Activated naive CD4-positive, alpha-beta T cell treated with Interleukin-2 at 50 U/mL for 16 hours (primary cell): ENCODE results near the gene TLL2.

Experiments used
- DNase-seq: peaks from one replicate; pipeline ENCODE4 v3.0.0-alpha.2; 2020

TLL2 gene

DNA sequence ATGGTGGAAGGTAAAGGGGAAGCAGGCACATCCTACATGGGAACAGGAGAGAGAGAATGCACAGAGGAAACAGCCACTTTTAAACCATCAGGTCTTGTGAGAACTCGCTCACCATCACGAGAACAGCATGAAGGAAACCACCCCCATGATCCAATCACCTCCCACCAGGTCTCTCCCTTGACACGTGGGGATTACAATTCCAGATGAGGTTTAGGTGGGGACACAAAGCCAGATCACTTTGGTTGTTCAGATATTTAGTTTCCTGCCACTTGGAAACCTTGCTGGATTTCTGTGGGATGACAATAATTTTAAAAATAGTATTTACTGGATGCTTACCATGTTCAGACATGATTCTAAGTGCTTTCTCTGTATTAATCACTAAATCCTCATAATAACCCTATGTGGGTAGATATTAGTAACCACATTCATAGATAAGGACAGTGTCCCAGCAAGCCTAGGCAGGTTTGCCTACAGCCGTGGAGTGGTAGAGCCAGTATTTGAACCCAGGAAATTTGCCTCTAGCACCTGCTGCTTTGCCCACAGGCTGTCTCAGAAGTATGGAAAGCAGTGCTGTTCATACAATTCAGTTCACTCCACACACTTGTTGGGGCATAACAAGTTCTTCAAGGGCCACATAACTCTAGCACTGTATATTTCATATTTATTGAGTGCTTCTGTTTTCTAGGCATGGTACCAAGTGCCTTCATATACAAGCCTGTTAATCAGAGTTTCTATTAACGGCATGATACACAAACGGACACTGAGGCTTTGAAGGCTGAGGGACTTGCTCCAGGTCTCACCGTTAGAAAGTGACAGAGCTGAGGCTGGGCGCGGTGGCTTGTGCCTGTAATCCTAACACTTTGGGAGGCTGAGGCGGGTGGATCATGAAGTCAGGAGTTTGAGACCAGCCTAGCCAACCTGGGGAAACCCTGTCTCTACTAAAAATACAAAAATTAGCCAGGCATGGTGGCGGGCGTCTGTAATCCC lies 8.3 kb downstream of the TLL2 start:
- DNase-seq, result no peak

DNA sequence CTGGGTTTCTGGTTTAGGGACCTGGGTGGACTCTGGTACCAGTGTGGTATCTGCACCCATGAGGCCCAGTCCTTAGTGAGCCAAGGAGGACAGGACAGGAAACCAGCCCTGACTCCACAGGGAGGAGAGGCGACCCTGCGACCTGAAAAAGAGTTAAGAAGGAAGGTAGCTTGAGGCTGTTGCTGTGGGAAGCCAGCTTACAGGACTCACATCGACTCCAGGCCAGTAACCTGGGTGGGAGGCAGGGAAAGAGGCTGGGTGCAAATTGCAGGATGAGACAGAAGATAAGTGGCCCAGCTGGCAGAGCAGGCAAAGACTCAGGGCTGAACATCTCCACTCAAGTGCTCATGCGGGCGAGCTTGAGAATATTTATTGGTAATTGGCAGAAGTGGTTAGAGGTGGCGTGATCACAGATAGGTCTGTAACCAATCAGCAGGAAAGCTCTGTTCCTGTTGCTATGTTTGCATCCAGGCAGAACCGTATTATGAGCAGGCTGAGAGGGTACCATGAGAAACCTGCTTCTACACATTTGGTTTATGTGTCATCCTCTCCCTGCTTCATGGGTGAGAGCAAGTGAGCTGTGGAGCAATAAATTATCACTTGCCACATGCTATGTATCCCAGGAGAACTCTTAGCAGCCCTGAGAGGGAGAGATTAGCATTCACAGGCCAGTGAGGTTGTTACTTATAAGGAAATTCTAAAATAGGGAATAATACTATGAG lies 11.0 kb downstream of the TLL2 start:
- no peak for DNase-seq

GRCh38 chr10:96501985-96502384 lies 11.7 kb downstream of the TLL2 start:
- DNase-seq, result no peak

DNA sequence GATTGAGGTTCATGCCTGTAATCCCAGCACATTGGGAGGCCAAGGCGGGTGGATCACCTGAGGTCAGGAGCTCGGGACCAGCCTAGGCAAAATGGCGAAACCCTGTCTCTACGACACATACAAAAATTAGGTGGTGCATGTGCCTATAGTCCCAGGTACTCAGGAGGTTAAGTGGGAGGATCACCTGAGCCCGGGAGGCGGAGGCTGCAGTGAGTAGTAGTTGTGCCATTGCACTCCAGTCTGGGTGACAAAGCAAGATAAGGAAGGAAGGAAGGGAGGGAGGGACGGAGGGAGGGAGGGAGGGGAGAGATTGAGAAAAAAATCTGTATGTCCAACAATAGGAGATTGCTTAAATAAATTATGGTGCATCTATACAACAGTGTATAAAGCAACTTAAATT lies 13.2 kb downstream of the TLL2 start:
- DNase-seq, result no peak

GRCh38 chr10:96500050-96500449 lies 13.7 kb downstream of the TLL2 start:
- no peak for DNase-seq

- DNase-seq, result no peak
Measured at GRCh38 chr10:96497391-96497790, 16.3 kb downstream of the TLL2 start.

GRCh38 chr10:96496281-96496925 lies 17.3 kb downstream of the TLL2 start:
- no peak for DNase-seq

DNA sequence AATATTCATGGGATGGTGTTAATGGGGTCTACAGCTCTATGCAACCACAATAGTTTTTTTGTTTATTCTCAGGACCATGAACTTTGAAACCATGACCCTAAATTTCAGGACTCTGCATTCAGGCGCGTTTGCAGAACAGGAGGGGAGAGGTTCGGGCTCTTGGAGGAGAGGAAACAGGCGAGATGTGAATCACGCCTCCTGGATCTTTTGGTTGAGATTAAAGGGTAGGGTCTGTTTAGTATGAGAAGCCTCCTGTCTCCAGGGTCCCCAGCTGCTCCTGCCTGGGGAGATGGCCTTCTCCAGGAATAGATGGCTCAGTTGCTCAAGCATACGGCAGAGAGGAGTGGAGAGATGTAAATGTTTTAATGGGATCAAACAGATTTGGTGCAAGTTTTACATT lies 18.2 kb downstream of the TLL2 start:
- DNase-seq, result no peak

DNA sequence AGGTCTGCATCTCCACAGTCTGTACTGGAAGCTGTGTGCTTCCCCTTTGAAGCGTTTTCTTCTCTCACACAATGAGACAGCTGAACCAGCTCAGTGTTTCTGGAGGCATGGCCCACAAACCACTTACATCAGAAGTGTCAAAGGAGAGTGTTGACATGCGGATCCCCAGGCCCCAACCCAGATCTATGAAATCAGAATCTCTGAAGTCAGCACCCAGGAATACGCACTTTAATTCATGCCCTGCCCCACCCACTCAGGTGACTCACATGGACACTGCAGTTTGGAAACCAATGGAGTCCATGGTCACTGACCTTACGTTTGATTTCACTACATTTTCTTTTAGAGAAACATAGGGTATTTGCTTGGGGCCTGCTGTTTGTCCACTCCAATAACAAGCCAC lies 19.0 kb downstream of the TLL2 start:
- DNase-seq, result no peak

DNA sequence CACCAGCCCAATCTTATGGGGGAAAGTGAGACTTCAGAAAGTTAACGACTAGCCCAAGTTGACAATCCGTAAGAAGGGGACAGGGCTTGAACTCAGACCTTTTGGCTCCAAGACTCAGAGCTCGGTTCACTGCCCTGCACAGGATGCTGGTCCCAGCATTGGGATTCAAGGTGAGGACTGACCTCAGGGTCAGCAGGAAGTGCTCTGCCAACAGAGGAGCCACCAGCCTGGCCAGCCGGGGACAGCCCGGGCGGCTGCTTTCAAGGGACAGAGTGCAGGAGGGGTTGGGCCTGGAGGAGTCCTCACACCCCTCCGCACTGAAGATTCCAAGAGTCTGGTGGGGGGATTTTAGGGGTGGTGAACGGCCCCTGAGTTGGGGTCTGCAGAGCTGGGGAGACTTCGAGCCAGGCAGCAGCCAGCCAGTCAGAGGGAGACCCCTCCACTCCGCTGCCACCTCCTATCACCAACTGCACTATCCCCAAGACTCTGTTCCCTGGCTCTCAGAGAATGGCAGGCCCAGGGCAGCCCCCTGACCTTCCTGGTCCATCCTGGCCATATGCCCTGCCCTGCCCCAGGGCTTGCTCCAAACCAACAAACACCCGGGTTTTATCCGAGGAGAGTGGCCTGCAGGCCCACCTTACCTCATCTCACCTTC lies 19.7 kb downstream of the TLL2 start:
- DNase-seq, result no peak

DNA sequence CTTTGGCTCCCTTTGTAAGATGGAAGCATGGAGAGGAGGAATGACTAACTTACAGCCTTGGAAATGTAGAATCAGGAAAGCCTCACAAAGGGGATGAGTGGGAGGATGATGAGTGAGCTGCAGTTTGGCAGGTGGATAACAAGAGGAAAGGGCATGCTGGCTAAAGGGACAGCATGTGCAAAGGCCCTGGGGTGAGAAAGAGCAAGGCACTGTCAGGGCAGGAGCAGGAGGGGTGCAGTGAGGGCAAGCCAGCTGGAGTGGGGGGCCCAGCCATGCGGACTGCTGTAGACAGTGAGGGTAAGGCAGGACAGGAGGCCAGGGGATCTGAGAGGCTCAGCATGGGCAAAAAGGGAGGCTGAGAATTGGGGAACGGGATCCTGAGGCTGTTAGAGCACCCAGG lies 20.5 kb downstream of the TLL2 start:
- DNase-seq, result no peak

DNA sequence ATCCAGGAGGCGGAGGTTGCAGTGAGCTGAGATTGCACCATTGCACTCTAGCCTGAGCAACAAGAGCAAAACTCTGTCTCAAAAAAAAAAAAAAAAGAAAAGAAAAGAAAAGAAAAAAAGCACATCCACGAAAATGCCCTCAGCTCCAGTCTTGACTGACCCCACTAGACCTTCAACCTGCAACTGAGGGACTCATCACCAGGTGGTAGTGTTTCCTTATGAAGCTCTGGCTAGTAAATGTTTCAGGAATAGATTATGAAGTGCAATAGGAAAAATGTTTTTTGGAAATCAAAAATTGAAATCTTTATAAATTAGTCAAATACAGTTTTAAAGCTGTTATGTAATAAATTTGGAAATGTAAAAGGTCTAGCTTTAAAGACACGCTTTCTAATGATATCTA lies 22.4 kb downstream of the TLL2 start:
- no peak for DNase-seq

DNA sequence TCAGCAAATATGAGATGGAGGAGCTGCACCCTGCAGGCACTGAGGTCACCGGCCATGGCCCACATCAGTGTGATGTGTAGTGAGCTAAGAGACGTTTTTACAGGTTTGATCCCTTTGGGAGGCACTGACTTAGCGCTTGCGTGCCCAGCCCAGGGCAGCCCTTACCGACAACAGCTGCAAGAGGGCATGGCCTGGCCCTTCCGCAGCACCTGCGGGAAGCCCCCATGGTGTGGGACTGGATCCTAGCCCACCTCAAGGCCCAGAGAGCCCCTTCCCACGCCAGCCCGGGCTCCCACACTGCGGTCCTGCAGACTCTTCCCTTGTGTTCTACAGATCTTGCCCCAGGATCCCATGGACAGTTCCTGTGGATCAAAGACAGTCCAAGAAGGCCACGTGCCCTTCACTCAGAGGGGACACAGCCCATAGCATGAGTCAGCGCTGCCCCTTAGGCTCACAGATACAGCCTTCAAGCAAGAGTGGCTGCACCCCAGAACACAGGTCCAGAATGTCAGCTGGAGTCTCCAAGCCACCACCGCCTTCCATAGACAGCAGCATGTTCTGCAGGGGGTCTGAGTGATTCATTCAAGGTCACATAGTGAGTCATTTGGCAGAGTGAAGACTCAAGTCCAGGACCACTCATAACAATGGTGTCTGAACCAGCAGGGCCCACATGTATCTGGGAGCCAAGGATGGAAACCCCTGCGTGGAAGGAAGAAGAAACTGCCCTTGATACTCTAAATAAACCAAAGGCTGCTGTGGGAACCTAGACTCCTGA lies 25.4 kb downstream of the TLL2 start:
- no peak for DNase-seq

DNA sequence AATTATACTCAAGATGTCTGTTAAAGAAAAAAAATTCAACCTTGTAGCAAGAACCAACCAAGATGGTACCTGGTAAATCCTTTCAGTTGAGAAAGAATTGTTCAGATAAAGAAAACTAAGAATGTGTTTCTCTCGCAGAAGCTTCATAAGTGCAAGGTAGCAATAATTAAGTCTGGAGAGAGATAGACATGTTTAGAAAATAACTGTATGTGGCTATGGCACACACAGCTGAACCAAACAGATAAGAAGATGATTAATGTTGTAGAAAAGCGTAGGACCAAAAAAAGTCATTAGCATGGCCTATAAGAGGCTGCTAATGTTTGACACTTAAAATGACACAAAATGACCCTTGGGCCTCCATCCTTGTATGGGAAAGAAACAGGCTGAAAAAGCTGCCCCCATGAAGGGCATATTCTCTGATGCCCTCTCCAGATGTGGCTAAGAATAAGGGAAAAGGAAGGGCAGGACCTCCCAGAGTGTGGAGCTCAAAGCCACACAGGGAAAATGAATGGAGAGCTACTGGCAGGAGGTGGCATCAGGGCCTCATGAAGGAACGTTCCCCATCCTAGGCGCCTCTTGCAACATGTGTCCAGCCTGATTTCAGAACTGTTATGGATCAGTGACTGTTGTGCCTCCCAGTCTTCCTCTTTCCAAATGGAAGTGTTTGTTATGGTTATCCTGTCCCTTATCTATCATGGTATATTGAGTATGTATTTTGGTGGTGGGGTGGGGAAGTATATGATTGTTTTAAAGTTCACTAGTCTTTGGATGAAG lies 30.7 kb downstream of the TLL2 start:
- no peak for DNase-seq

DNA sequence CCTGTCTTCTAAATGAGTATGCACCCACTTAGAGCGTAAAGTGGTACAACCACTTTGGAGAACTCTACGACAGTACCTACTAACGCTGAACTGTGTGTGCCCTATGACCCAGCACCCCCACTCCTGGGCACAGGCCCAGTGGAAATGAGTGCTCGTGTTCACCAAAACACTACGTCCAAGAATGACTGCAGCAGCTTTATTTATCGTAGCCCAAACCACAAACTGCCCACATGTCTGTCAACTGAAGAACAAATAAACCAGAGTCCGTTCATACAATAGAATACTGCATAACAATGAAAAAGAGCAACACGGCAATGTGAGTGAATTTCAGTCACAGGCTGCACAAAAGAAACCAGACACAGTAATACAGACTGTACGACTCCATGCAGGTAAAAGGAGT lies 35.4 kb downstream of the TLL2 start:
- DNase-seq, result no peak

GRCh38 chr10:96473866-96474265 lies 39.9 kb downstream of the TLL2 start:
- DNase-seq, result no peak

DNA sequence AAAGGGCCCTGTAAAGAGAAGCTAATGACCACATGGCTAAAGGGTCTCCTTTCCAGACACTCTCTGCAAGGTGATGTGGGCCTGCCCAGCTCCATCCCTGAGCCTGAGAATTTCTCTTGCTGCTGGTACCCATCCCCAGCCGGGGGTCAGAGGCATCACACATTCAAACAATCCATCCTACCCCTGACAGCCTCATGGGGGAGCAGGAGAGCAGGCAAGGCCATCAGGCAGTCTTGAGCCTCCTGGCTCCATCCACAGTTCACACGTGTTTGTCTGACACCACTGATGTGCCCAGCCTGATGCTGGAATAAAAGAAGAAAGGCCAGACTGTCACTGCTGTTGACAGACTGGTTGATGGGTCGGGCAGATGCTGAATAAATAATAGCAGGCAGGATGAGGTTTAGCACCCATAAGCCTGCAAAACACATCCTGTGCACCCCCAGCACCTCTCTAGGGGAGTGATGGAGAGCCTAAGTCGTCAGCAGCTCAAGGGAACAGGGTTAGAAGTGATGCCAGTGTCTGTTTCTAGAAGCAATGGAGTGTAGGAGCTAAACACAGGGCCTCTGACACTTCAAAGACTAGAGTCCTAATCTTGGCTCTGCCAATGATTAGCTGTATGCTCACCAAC lies 43.5 kb downstream of the TLL2 start:
- DNase-seq, result peak; percentile 15

- no peak for DNase-seq
Measured at GRCh38 chr10:96468845-96469244, 44.9 kb downstream of the TLL2 start.

DNA sequence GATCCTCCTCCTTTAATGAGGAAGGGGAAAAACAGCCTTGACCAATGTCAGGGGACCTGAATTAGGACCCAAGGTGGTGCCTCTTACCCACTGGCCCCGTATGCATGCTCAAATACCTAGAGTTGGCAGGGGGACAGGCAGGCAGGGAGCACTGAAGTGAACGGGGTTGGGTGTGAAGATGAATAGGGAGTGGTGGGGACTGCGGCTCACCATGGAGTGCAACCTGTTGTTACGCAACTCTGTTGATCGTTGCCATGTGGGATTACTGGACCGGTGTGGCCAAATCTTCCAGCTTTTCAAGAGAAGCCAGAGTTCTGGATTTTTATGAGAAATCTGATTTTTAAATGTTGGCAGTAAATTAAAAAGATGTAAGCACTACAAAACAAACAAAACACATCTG lies 48.1 kb downstream of the TLL2 start:
- no peak for DNase-seq

DNA sequence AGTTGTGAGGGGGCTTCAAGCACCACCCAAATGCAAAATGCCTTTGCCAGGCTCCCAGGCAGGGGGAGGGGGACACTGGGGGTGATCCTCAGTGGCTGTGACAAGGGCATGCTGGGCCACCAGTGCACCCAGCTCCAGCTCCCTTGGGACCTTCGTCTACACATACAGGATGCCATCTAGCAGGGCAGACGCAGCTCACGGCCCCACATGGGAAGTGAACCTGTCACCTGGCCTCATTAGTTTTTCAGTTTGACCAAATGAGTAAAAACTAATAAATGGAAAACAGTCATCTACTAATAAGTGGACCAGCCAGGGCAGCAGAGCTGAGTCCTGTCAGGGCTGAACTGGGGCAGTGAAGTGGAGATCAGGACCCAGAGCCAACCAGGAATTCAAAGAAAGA lies 50.2 kb downstream of the TLL2 start:
- DNase-seq, result no peak

DNA sequence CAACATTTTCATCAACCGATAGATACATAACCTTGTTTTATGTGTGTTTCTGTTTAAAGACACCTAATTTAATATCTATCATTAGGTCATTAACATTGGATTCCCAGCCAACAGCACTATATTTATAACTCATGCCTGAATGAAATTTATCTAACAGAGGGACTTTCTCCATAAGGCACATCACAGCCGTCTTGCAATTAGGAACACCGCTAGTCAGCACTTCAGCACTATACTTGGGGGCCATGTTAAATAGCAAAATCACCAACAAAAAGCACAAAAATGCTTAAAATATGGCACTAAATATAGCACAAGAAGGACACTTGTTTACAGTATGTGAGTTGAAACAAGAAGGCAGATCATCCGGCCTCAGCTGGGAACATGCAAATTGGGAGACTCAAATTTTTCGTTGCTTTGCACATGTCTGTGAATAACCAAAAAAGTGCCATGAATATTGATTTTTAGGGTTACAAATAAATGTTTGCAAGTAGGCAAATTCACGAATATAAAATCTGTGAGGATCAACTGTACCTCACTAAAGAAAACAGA lies 51.0 kb downstream of the TLL2 start:
- no peak for DNase-seq
